Esophagus muscularis mucosa (tissue), 4 donors: ENCODE results near the gene ARMC2. TPM values are rescaled to one million over a fixed set of nuclear protein-coding genes. Genes with fewer than 3 reads are reported as not detected.
A peak's percentile ranks its signal among the peaks of the same experiment; 100 is the strongest.

ENCODE experiments used
- DNase-seq: peaks from one replicate; pipeline ENCODE4 v3.0.0-alpha.2; 2017; ENCODE audit errors: extremely low spot score
- H3K27ac ChIP-seq, 4 donors: fragments of 200-600 bp; sonication (generic); replicated peaks in 1 of 4; 1 replicate in 3 of 4; 2 replicates in 1 of 4; pipeline ENCODE4 v1.5.1; 2016 to 2019; ENCODE audit warnings: mild to moderate bottlenecking in 1 of 4
- H3K27me3 ChIP-seq, 4 donors: fragments of 200-600 bp; sonication (generic); one replicate each; pipeline versions ENCODE4 v1.5.1 to v1.6.0; 2016 to 2019
- H3K36me3 ChIP-seq, 4 donors: fragments of 200-600 bp; sonication (generic); one replicate each; pipeline ENCODE4 v1.5.1; 2016 to 2019
- H3K4me1 ChIP-seq, 4 donors: fragments of 200-600 bp; sonication (generic); one replicate each; pipeline ENCODE4 v1.5.1; 2016 to 2019
- H3K4me3 ChIP-seq, 4 donors: fragments of 200-600 bp; sonication (generic); 1 replicate in 2 of 4; 2 replicates in 2 of 4; pipeline ENCODE4 v1.5.1; 2016 to 2019; ENCODE audit warnings: mild to moderate bottlenecking in 4 of 4, moderate library complexity in 1 of 4
- H3K9me3 ChIP-seq, 4 donors: fragments of 200-600 bp; sonication (generic); 1 replicate in 3 of 4; 2 replicates in 1 of 4; pipeline ENCODE4 v1.5.1; 2016 to 2019
- CTCF ChIP-seq, 3 experiments: fragments of 200-600 bp in 2 of 3; fragments of 450-650 bp in 1 of 3; sonication (generic) in 2 of 3; IDR thresholded peaks; one replicate each; pipeline ENCODE4 v1.5.1; 2017 to 2019; ENCODE audit warnings: antibody characterized with exemption in 3 of 3, mild to moderate bottlenecking in 2 of 3, moderate library complexity in 1 of 3
- EP300 ChIP-seq: sonication (generic); formaldehyde crosslinking; IDR thresholded peaks from one replicate; pipeline ENCODE4 v1.6.1; 2017; ENCODE audit warnings: antibody characterized with exemption
- POLR2A ChIP-seq: fragments of 450-650 bp; IDR thresholded peaks from one replicate; pipeline ENCODE4 v1.6.1; 2017; ENCODE audit warnings: antibody characterized with exemption, moderate library complexity, mild to moderate bottlenecking, low read depth
- POLR2AphosphoS5 ChIP-seq, 2 donors: sonication (generic); formaldehyde crosslinking; IDR thresholded peaks; one replicate each; pipeline ENCODE4 v1.6.1; 2017; ENCODE audit warnings: antibody characterized with exemption in 2 of 2
- WGBS: methylation state at CpG from one replicate; pipeline ENCODE4 v1.1.5; 2018; 5-methylcytosine and 5-hydroxymethylcytosine counted together
- intact Hi-C: fragments of 100-400 bp; cut with DNase I; formaldehyde crosslinking; loops from one replicate; pipeline ENCODE4 v1.15.1; 2023
- total RNA-seq, 4 donors: library from RNA; depleted of rRNA; stranded (reverse); fragments of >200 nt; gene quantifications; one replicate each; pipeline versions ENCODE4 v1.1.0 to v1.2.1, GENCODE V29; 2016

ARMC2 gene
- total RNA-seq, 4 donors from 2014 or later: 2.1 to 5.1 (median 3.2) TPM

DNA sequence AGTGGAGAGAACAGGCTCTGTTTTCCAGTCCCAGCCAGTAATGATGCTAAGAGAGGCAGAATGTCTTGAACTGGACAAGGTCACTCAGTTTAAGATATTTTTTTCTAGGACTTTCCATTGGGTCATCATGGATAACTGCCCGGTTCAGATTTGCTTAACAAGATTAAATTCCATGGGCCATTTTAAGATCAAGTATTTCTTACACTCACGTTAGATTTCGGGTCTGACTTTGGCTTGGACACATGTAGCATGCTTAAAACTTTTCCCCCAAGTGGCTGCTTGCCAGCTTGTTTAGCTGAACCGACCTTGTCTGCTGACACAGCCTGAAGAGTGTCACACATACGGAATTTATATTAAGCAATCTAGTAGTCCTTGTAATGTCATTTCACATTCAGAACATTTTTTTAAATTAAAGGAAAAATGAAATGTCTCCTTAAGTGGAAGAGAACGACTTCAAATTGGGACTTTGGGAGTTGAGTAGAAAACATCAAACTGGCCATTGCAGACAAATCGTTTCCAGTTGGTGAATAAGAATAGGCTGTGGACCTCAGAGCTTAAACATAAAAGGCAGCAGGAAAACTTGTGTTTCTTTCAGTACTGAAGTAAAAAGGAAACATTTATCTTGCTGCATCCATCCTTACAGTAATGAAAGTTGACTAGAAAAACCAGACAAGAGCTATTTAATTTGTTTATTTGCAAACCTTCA, 29.0 kb downstream of the ARMC2 start:
- Histone ChIP-seq H3K27ac (peak overlapping the region; percentile 36 to 64 (median 52)), H3K36me3 (peaks cover 0 to 11% (median 0%) of the 10 kb centered on the region in 4 donors), H3K9me3 (no peaks in the 10 kb centered on the region), H3K4me3 (no peak overlapping the region), H3K4me1 (peaks cover 6 to 36% (median 7%) of the 10 kb centered on the region in 4 donors), H3K27me3 (no peaks in the 10 kb centered on the region)
- TF ChIP-seq POLR2AphosphoS5 (IDR thresholded peaks at IDR 0.05) (peak; percentile 52 to 62), EP300 (no peak)
- no peak for DNase-seq
- 55% methylated on average over 7 of the region's 7 CpGs for whole genome bisulfite sequencing
- intact Hi-C loops: no loop called here

DNA sequence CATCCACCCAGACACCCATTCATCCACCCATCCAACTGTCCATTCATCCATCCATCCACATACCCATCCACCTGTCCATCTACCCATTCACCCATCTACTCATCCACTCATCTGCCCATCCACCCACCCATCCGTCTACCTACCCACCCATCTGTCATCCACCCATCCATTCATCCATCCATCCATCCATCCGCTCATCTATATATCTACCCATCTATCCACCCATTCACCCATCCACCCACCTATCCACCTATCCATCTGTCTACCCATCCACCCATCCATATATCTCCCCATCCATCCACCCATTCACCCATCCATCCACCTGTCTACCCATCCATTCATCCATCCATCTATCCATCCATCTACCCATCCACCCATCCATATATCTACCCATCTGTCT, 30.7 kb downstream of the ARMC2 start:
- Histone ChIP-seq H3K4me3 (no peak overlapping the region), H3K27me3 (no peaks in the 10 kb centered on the region), H3K4me1 (peaks cover 0 to 33% (median 5%) of the 10 kb centered on the region in 4 donors), H3K27ac (no peak overlapping the region), H3K36me3 (peaks cover 0 to 11% (median 0%) of the 10 kb centered on the region in 4 donors), H3K9me3 (no peaks in the 10 kb centered on the region)
- whole genome bisulfite sequencing: 98% methylated on average over 2 of the region's 2 CpGs
- no peak for DNase-seq
- intact Hi-C loops: no loop called here
- TF ChIP-seq CTCF (IDR thresholded peaks at IDR 0.05) (no peak), EP300 (no peak), POLR2AphosphoS5 (IDR thresholded peaks at IDR 0.05) (no peak), POLR2A (no peak)

DNA sequence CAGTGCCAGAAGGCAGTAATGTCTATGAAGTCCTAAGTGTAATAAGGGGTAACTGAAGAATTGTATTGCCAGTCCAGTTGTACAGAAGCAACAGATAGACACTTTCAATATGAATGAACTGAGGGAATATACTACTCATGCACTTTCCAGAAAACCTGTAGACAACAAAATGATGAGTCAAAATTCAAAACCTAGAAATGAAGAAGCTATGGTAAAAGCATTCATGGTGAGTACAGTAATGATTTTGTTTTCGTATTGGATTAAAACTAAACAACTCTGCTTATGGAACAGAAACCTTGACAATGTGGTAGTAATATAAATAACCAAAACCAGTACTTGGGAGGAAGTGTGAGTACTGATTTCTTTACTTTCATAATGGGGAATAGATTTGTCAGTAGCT, 35.0 kb downstream of the ARMC2 start:
- Histone ChIP-seq H3K4me3 (no peak overlapping the region), H3K36me3 (peaks cover 0 to 11% (median 2%) of the 10 kb centered on the region in 4 donors), H3K27me3 (no peaks in the 10 kb centered on the region), H3K9me3 (no peaks in the 10 kb centered on the region), H3K27ac (no peak overlapping the region), H3K4me1 (peaks cover 0 to 3% (median 0%) of the 10 kb centered on the region in 4 donors)
- DNase-seq: no peak
- TF ChIP-seq CTCF (IDR thresholded peaks at IDR 0.05): no peak
- TF ChIP-seq POLR2AphosphoS5 (IDR thresholded peaks at IDR 0.05): no peak
- no peak for TF ChIP-seq EP300
- no peak for TF ChIP-seq POLR2A
- intact Hi-C loops: no loop called here
- WGBS: 83% methylated on average over 1 of the region's 1 CpG

DNA sequence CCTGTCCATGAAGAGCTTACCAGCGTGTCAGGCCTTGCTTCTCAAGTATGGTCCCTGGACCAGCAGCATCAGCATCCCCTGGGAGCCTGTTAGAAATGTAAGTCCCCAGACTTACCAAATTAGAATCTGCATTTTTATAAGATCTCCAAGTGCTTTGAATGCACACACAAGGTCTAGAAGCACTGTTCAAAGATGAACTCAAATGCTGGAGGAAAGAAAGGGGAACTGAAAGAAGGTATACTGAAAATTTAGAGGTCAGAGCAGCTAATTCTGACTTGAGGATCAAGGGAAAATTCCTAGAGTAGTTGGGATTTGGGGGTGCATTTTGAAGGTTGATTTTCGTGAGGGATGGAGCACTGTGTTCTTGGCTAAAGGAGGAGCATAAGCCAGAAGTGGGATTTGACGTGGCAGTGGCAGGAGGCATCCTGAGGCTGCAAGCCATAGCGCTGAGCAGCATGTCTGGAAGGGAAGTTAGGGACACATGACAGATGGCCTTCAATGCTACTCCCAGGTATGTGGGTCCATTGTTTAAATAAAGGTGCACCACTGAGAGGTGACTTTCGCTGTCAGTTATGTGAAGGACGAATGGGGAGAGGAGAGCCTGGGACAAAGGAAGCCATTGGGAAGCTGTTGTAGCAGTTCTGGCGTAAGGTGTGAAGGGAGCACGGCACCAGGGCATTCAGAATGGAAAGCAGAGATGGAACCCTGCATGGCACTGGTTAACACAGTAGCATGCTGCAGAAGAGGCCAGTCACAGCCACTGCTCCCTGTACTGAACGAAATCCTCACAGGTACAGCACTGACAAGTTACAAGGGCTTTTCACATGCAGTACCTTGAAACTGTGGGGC, 36.2 kb downstream of the ARMC2 start:
- Histone ChIP-seq H3K4me1 (no peaks in the 10 kb centered on the region), H3K4me3 (no peak overlapping the region), H3K27me3 (no peaks in the 10 kb centered on the region), H3K9me3 (no peaks in the 10 kb centered on the region), H3K27ac (no peak overlapping the region), H3K36me3 (peaks cover 0 to 3% (median 0%) of the 10 kb centered on the region in 4 donors)
- no peak for DNase-seq
- intact Hi-C loops: no loop called here
- no peak for TF ChIP-seq POLR2A
- no peak for TF ChIP-seq CTCF (IDR thresholded peaks at IDR 0.05)
- TF ChIP-seq EP300: no peak
- TF ChIP-seq POLR2AphosphoS5 (IDR thresholded peaks at IDR 0.05): no peak
- 84% methylated on average over 9 of the region's 9 CpGs for WGBS

GRCh38 chr6:108888052-108888451, 39.8 kb downstream of the ARMC2 start:
- Histone ChIP-seq H3K9me3 (no peaks in the 10 kb centered on the region), H3K4me1 (peaks cover 0 to 4% (median 4%) of the 10 kb centered on the region in 4 donors), H3K27me3 (no peaks in the 10 kb centered on the region), H3K36me3 (peaks cover 0 to 3% (median 0%) of the 10 kb centered on the region in 4 donors), H3K4me3 (no peak overlapping the region), H3K27ac (no peak overlapping the region)
- TF ChIP-seq CTCF (IDR thresholded peaks at IDR 0.05) (no peak), POLR2AphosphoS5 (IDR thresholded peaks at IDR 0.05) (no peak), EP300 (no peak), POLR2A (no peak)
- 93% methylated on average over 6 of the region's 6 CpGs for WGBS
- DNase-seq: no peak
- intact Hi-C loops: no loop called here
